Right atrium auricular region (tissue), 2 donors: ENCODE data around the gene PCDHA8. TPM values are rescaled to one million over a fixed set of nuclear protein-coding genes. Genes with fewer than 3 reads are reported as not detected.
A peak's percentile ranks its signal among the peaks of the same experiment; 100 is the strongest.
"Not testable (repeated sequence)": the region's sequence is repeated elsewhere in the genome, so short reads cannot be mapped to it uniquely, and the experiment has no call there.

Experiments used
- DNase-seq: peaks from one replicate; pipeline ENCODE4 v3.0.0-alpha.2; 2019; ENCODE audit warnings: low spot score
- H3K27ac ChIP-seq, 2 donors: fragments of 200-600 bp; sonication (generic); 1 replicate in 1 of 2; 2 replicates in 1 of 2; pipeline ENCODE4 v1.5.1; 2016 to 2019
- H3K27me3 ChIP-seq, 2 donors: fragments of 200-600 bp; sonication (generic); one replicate each; pipeline versions ENCODE4 v1.5.1 to v1.6.0; 2017 to 2019
- H3K36me3 ChIP-seq: fragments of 200-600 bp; sonication (generic); one replicate; pipeline ENCODE4 v1.5.1; 2016
- H3K4me1 ChIP-seq, 2 donors: fragments of 200-600 bp; sonication (generic); one replicate each; pipeline versions ENCODE4 v1.5.1 to v1.6.0; 2017 to 2019
- H3K4me3 ChIP-seq, 2 donors: fragments of 200-600 bp; sonication (generic); 1 replicate in 1 of 2; 2 replicates in 1 of 2; pipeline ENCODE4 v1.5.1; 2017 to 2019; ENCODE audit warnings: mild to moderate bottlenecking in 1 of 2, moderate library complexity in 1 of 2
- H3K9me3 ChIP-seq, 2 donors: fragments of 200-600 bp; sonication (generic); one replicate each; pipeline ENCODE4 v1.5.1; 2019
- CTCF ChIP-seq, 2 donors: fragments of 200-600 bp; sonication (generic); IDR thresholded peaks; one replicate each; pipeline ENCODE4 v1.5.1; 2019; ENCODE audit warnings: antibody characterized with exemption in 2 of 2
- total RNA-seq, 2 donors: library from RNA; depleted of rRNA; stranded (reverse); fragments of >200 nt; gene quantifications; one replicate each; pipeline ENCODE4 v1.1.0, GENCODE V29; 2016

PCDHA8 gene
- total RNA-seq, 2 donors from 2014 or later = not detected

DNA sequence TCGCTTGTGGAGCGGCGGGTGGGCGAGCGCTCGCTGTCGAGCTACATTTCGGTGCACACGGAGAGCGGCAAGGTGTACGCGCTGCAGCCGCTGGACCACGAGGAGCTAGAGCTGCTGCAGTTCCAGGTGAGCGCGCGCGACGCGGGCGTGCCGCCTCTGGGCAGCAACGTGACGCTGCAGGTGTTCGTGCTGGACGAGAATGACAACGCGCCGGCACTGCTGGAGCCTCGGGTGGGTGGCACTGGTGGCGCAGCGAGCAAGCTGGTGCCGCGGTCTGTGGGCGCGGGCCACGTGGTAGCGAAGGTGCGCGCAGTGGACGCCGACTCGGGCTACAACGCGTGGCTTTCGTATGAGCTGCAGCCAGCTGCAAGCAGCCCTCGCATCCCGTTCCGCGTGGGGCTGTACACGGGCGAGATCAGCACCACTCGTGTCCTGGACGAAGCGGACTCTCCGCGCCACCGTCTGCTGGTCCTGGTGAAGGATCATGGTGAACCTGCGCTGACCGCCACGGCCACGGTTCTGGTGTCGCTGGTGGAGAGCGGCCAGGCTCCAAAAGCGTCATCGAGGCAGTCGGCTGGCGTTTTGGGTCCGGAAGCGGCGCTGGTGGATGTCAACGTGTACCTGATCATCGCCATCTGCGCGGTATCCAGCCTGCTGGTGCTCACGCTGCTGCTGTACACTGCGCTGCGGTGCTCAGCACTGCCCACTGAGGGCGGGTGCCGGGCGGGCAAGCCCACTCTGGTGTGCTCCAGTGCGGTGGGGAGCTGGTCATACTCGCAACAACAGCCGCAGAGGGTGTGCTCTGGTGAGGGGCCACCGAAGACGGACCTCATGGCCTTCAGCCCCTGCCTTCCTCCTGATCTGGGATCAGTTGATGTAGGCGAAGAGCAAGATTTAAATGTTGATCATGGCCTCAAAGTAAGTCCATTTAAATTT is 2.1 kb downstream of the PCDHA8 start:
- H3K27me3 ChIP-seq = no peaks in the 10 kb centered on the region
- H3K4me1 ChIP-seq = no peaks in the 10 kb centered on the region
- no peak overlapping the region for H3K27ac ChIP-seq
- no peaks in the 10 kb centered on the region for H3K36me3 ChIP-seq
- DNase-seq = no peak
- TF ChIP-seq CTCF (IDR thresholded peaks at IDR 0.05) = no peak
- H3K4me3 ChIP-seq = no peak overlapping the region
- H3K9me3 ChIP-seq = peaks cover 0 to 24% of the 10 kb centered on the region in 2 donors

DNA sequence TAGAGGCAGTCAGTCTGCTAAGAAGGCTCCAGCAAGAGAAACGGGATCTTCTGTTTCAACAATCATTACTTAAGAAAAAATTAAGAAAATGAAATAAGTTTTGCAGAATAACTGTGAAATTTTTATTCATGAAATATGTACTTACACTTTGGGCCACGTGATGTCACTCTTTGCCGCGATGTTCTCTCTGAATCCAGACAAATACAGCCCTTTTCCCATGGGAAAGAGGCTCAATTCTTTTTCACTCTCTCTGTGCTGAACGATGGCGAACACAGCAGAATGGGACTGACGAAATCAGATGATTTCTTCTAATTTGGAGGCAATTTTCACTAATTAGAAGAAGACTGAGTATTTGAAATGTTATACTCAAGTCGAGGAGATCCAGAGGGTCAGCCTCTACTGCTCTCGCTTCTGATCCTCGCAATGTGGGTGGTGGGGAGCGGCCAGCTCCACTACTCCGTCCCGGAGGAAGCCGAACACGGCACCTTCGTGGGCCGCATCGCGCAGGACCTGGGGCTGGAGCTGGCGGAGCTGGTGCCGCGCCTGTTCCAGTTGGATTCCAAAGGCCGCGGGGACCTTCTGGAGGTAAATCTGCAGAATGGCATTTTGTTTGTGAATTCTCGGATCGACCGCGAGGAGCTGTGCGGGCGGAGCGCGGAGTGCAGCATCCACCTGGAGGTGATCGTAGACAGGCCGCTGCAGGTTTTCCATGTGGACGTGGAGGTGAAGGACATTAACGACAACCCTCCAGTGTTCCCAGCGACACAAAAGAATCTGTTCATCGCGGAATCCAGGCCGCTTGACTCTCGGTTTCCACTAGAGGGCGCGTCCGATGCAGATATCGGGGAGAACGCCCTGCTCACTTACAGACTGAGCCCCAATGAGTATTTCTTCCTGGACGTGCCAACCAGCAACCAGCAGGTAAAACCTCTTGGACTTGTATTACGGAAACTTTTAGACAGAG is 7.4 kb downstream of the PCDHA8 start, which contains the start of gene PCDHA9:
Gene PCDHA9, plus strand, starts transcription at position 244 of the 964 bp plus-strand sequence. Its CDS starts 114 bp downstream, at position 358.
- peaks cover 0 to 30% of the 10 kb centered on the region in 2 donors for H3K9me3 ChIP-seq
- not testable (repeated sequence) for H3K4me1 ChIP-seq, DNase-seq, H3K27ac ChIP-seq, H3K36me3 ChIP-seq, H3K27me3 ChIP-seq
- peak within 1 kb of the TSS in 1 of 2 donors; percentile 15 for H3K4me3 ChIP-seq

DNA sequence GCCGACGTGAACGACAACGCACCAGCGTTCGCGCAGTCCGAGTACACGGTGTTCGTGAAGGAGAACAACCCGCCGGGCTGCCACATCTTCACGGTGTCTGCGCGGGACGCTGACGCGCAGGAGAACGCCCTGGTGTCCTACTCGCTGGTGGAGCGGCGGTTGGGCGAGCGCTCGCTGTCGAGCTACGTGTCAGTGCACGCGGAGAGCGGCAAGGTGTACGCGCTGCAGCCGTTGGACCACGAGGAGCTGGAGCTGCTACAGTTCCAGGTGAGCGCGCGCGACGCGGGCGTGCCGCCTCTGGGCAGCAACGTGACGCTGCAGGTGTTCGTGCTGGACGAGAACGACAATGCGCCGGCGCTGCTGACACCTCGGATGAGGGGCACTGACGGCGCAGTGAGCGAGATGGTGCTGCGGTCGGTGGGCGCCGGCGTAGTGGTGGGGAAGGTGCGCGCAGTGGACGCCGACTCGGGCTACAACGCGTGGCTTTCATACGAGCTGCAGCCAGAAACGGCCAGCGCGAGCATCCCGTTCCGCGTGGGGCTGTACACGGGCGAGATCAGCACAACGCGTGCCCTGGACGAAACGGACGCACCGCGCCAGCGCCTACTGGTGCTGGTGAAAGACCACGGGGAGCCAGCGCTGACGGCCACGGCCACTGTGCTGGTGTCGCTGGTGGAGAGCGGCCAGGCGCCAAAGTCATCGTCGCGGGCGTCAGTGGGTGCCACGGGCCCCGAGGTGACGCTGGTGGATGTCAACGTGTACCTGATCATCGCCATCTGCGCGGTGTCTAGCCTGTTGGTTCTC is 9.0 kb downstream of the PCDHA8 start:
- H3K27ac ChIP-seq, DNase-seq, H3K27me3 ChIP-seq, H3K36me3 ChIP-seq, H3K4me1 ChIP-seq, H3K4me3 ChIP-seq: not testable (repeated sequence)
- peaks cover 0 to 23% of the 10 kb centered on the region in 2 donors for H3K9me3 ChIP-seq

DNA sequence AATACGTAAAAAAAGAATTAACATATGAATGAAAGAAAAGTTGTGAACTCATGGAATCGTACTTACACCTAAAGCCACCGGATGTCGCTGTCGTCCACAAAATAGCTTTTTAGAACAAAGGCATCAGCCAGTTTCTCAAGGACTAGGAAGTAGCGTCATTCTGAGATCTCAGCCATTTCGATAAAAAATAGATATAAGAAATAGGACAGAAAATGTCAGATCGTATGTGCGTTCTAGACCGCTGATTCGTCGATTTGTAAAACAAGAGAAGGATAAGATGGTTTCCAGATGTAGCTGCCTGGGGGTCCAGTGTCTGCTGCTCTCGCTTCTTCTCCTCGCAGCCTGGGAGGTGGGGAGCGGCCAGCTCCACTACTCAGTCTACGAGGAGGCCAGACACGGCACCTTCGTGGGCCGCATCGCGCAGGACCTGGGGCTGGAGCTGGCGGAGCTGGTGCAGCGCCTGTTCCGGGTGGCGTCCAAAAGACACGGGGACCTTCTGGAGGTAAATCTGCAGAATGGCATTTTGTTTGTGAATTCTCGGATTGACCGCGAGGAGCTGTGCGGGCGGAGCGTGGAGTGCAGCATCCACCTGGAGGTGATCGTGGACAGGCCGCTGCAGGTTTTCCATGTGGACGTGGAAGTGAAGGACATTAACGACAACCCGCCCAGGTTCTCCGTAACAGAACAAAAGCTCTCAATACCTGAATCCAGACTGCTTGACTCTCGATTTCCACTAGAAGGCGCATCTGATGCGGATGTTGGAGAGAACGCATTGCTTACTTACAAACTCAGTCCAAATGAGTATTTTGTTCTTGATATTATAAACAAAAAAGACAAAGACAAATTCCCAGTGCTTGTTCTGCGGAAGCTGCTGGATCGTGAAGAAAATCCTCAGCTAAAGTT is 15.0 kb downstream of the PCDHA8 start, which contains the start of gene PCDHA10:
Gene PCDHA10, plus strand, starts transcription at position 126 of the 903 bp plus-strand sequence. Its CDS starts 152 bp downstream, at position 278.
- Histone ChIP-seq H3K9me3 (peaks cover 0 to 19% of the 10 kb centered on the region in 2 donors), H3K27ac (no peak within 1 kb of the TSS), H3K4me3 (peak within 1 kb of the TSS in 1 of 2 donors; percentile 36), H3K4me1 (no peaks in the 10 kb centered on the region), H3K36me3 (no peaks in the 10 kb centered on the region), H3K27me3 (no peaks in the 10 kb centered on the region)
- peak in 1 of 2 donors; percentile 45 for TF ChIP-seq CTCF (IDR thresholded peaks at IDR 0.05)
- DNase-seq = no peak

DNA sequence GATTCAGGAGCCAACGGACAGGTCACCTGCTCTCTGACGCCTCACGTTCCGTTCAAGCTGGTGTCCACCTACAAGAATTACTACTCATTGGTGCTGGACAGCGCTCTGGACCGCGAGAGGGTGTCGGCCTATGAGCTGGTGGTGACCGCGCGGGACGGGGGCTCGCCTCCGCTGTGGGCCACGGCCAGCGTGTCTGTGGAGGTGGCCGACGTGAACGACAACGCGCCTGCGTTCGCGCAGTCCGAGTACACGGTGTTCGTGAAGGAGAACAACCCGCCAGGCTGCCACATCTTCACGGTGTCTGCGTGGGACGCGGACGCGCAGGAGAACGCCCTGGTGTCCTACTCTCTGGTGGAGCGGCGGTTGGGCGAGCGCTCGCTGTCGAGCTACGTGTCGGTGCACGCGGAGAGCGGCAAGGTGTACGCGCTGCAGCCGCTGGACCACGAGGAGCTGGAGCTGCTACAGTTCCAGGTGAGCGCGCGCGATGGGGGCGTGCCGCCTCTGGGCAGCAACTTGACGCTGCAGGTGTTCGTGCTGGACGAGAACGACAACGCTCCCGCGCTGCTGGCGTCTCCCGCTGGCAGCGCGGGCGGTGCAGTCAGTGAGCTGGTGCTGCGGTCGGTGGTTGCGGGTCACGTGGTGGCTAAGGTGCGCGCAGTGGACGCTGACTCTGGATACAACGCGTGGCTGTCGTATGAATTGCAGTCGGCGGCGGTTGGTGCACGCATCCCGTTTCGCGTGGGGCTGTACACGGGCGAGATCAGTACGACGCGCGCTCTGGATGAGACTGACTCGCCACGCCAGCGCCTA is 16.4 kb downstream of the PCDHA8 start:
- Histone ChIP-seq H3K4me3 (no peak overlapping the region), H3K27me3 (no peaks in the 10 kb centered on the region), H3K4me1 (no peaks in the 10 kb centered on the region), H3K27ac (no peak overlapping the region), H3K9me3 (peaks cover 0 to 29% of the 10 kb centered on the region in 2 donors), H3K36me3 (no peaks in the 10 kb centered on the region)
- TF ChIP-seq CTCF (IDR thresholded peaks at IDR 0.05) = no peak
- DNase-seq = no peak
